ENCODE measurements around the gene VGLL4.

Gene VGLL4

DNA sequence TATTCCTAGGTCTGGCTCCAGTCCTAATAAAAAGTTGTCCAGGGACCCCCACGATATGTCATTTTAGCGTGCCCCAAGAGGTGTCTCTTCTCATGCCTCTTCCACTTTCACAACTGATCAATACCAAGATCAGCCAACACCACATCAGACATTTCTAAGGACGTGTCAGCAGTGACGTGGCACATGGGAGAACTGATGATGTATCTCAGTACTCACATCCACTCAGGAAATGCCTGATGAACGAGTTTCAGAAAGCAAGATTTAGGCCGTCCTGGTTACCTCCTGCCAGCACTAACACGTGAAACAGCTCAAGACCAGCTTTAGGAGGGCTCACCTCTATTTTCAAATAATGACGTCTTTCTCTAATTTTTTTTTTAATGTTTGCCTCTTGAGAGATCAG lies 19.6 kb downstream of the VGLL4 start:
- TF ChIP-seq, protein P1, sequence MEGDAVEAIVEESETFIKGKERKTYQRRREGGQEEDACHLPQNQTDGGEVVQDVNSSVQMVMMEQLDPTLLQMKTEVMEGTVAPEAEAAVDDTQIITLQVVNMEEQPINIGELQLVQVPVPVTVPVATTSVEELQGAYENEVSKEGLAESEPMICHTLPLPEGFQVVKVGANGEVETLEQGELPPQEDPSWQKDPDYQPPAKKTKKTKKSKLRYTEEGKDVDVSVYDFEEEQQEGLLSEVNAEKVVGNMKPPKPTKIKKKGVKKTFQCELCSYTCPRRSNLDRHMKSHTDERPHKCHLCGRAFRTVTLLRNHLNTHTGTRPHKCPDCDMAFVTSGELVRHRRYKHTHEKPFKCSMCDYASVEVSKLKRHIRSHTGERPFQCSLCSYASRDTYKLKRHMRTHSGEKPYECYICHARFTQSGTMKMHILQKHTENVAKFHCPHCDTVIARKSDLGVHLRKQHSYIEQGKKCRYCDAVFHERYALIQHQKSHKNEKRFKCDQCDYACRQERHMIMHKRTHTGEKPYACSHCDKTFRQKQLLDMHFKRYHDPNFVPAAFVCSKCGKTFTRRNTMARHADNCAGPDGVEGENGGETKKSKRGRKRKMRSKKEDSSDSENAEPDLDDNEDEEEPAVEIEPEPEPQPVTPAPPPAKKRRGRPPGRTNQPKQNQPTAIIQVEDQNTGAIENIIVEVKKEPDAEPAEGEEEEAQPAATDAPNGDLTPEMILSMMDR (IDR thresholded peaks at IDR 0.05; ENCODE audit: low read depth, low read length, missing control alignments): no peak
- no peak overlapping the region for H3K4me3 ChIP-seq (replicated peaks; ENCODE audit: low read depth, low read length)
- no peak for DNase-seq (ENCODE audit: extremely low read depth, low read depth)

DNA sequence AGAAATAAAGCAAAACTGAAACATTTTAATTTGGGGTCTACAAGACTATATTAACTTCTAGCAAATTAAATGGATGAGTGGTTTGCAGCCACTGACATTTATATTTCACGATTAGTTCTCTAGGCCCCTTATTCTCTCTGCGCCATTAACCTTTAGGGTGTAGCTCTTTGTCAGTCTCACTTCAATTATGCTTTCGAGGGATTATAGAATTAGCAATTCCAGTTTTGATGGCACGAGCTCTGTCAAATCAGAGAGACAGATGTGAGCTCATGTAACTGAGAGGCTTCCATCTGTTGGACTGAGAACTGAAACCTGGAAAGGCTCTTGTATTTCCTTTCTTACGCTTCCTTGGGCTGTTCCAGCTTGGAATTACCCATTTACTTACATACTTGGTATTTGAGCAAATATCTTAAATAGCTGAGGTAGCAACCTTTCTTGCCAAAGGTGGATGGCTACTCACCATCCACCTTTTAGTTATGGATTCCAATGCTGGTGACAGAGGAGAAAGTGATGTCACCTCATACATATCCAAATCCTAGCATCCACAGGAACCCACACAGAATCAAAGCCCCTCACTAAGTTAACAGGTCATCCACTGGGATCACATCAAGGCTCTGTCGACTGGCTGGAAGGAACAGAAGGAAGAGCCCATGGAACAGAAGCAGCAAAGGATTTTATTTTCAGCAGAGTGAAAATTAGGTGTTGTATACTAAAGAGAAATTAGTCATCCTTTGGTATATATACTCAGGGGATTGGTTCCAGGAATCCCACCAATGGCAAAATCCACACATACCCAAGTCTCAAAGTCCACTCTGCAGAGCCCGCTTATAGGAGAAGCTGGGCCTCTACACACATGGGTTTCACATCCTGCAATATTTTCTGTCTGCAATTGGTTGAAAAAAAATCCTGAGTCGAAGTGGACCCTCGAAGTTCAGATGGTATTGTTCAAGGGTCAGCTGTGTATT lies 20.8 kb downstream of the VGLL4 start:
- TF ChIP-seq, protein P1 (IDR thresholded peaks at IDR 0.05; ENCODE audit: low read depth, low read length, missing control alignments): no peak
- no peak overlapping the region for H3K4me3 ChIP-seq (replicated peaks; ENCODE audit: low read depth, low read length)
- no peak for DNase-seq (ENCODE audit: extremely low read depth, low read depth)

DNA sequence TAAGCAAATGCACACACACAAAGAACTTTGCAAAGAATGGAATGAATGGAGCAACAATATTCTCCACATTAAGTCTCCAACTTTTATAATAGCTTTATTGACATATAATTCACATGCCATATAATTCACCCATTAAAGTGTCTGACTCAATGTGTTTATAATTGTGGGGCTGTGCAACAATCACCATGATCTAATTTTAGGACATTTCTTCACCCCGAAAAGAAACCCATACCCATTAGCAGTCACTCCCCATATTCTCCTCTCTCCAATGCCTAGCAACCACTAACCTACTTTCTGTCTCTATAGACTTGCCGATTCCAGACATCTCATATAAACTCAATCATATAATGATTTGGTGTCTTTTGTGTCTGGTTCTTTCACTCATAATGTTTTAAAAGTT lies 22.6 kb downstream of the VGLL4 start:
- H3K4me3 ChIP-seq (replicated peaks; ENCODE audit: low read depth, low read length): no peak overlapping the region
- TF ChIP-seq, protein P1 (IDR thresholded peaks at IDR 0.05; ENCODE audit: low read depth, low read length, missing control alignments): no peak
- DNase-seq (ENCODE audit: extremely low read depth, low read depth): no peak

DNA sequence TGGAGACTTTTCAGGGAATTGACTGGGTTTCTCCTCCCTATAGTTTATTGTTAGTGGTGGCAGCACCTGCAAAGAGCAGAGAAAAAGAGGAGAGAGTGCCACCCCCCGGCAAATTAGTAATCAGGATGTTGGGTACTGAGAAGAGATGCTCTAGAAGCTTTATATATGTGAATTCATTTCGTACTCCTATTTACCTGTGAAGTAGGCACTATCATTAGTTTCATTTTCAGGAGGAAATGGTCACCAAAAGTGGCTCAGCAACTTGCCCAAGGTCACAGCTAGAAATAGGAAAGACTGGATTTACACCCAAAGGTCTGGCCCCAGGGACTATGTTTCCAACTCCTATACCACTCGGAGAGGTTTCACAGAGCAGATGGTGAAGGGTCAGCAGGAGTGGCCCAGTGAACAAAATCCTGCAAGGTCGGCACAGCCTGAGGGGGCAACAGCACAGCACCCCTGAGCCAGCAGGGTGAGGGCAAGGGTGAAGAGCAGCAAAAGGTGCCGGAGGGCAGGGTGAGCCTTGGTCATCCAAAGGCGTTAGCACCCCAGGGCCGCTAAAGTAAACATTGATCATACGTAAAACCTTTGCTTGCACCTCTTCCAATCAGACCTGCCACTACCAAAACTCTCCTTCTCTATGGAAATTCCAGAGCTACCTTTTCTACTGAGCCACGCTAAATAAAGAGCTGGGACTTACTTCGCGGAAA lies 23.6 kb downstream of the VGLL4 start:
- no peak overlapping the region for H3K4me3 ChIP-seq (replicated peaks; ENCODE audit: low read depth, low read length)
- TF ChIP-seq, protein P1 (IDR thresholded peaks at IDR 0.05; ENCODE audit: low read depth, low read length, missing control alignments): no peak
- DNase-seq (ENCODE audit: extremely low read depth, low read depth): no peak

DNA sequence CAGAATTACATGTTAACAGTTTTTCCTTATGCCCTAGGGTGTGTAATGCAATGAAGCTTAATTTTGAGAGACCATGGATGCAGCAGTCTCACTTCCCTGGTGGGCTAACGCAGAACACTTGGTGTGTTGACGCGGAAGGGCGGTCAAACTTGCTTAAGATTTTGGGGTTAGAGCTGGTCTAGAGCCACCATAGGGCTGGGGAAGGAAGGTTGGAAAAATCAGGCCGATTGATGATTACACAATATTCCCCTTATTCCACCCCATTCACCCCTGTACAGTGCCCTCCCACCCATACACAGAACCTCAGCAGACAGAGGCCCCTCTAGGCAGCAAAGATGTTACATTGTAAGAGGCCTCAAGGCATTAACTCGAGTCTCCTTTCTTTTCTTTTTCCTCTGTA lies 24.3 kb downstream of the VGLL4 start:
- TF ChIP-seq, protein P1 (IDR thresholded peaks at IDR 0.05; ENCODE audit: low read depth, low read length, missing control alignments): no peak
- H3K4me3 ChIP-seq (replicated peaks; ENCODE audit: low read depth, low read length): no peak overlapping the region
- no peak for DNase-seq (ENCODE audit: extremely low read depth, low read depth)

DNA sequence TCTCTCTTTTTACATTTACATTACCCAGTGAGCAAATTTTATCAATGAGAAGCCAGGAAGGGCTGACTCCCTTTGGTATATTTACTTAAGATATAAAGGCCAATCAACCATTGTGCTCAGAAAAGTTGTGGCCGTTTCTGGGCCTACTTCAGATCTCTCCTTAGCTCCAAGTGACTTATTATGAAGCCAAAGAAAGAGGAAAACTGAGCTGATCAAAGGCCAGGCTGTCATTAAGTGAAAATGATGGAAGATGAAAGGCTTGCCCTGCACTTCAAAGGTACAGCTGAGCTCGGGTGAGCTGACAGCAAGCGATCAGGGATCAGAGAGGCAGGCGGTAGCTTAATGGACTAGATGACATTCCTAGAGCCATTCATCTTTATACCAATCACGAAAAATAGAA lies 24.8 kb downstream of the VGLL4 start:
- TF ChIP-seq, protein P1 (IDR thresholded peaks at IDR 0.05; ENCODE audit: low read depth, low read length, missing control alignments): no peak
- DNase-seq (ENCODE audit: extremely low read depth, low read depth): no peak

More for the DNA sequence above, 24.8 kb downstream of the VGLL4 start:
- H3K4me3 ChIP-seq (replicated peaks; ENCODE audit: low read depth, low read length): no peak overlapping the region
